ENCODE results near the gene PRRX2. TPM values are rescaled to one million over a fixed set of nuclear protein-coding genes. Genes with fewer than 3 reads are reported as not detected.
"Not testable (repeated sequence)": the region's sequence is repeated elsewhere in the genome, so short reads cannot be mapped to it uniquely, and the experiment has no call there.

Gene PRRX2
- total RNA-seq, 4 donors from 2014 or later: 2.9 to 10.6 (median 8.1) TPM

GRCh38 chr9:129745200-129745599, 79.8 kb downstream of the PRRX2 start:
- H3K27me3 ChIP-seq: no peaks in the 10 kb centered on the region
- H3K4me1 ChIP-seq: no peaks in the 10 kb centered on the region
- no peak overlapping the region for H3K4me3 ChIP-seq (replicated peaks in 1 of 3)
- 90 to 91% methylated on average over 7 of the region's 7 CpGs for WGBS, 2 donors
- H3K36me3 ChIP-seq: no peaks in the 10 kb centered on the region
- TF ChIP-seq POLR2A (IDR thresholded peaks at IDR 0.05) (no peak), CTCF (IDR thresholded peaks at IDR 0.05) (no peak)
- no peak overlapping the region for H3K27ac ChIP-seq
- H3K9me3 ChIP-seq: no peaks in the 10 kb centered on the region
- intact Hi-C loops (cut with DNase I): no loop called here
- DNase-seq: no peak

GRCh38 chr9:129746092-129746777, 80.8 kb downstream of the PRRX2 start:
- Histone ChIP-seq H3K27me3 (no peaks in the 10 kb centered on the region), H3K9me3 (no peaks in the 10 kb centered on the region), H3K27ac (no peak overlapping the region), H3K4me1 (no peaks in the 10 kb centered on the region), H3K4me3 (replicated peaks in 1 of 3) (no peak overlapping the region), H3K36me3 (no peaks in the 10 kb centered on the region)
- DNase-seq: no peak
- TF ChIP-seq CTCF (IDR thresholded peaks at IDR 0.05): no peak
- no peak for TF ChIP-seq POLR2A (IDR thresholded peaks at IDR 0.05)
- WGBS, 2 donors: 74 to 80% methylated on average over 9 of the region's 9 CpGs
- intact Hi-C loops (cut with DNase I): no loop called here

DNA sequence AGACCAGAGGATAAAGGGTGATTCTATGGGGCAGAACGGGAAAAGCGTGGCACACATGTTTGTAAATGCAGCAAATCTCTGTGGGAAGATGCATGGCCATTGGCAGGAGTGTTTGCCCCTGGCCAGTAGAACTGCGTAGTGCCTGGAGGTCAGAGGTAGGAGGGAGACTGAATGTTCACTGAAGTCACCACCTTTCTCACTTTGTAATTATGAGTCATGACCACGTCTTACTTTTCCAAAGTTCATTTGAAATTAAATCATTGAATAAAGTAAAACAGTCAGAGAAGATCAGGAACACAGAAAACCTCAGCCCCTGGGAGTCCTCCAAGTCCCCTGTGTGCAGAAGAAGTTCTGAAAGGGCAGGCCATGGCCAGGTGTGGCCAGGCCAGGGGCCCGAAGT, 82.8 kb downstream of the PRRX2 start:
- WGBS, 2 donors: 84 to 86% methylated on average over 5 of the region's 5 CpGs
- Histone ChIP-seq H3K27ac (no peak overlapping the region), H3K36me3 (no peaks in the 10 kb centered on the region), H3K27me3 (no peaks in the 10 kb centered on the region), H3K4me1 (peaks cover 12 to 16% of the 10 kb centered on the region in 2 donors), H3K9me3 (no peaks in the 10 kb centered on the region), H3K4me3 (replicated peaks in 1 of 3) (no peak overlapping the region)
- intact Hi-C loops (cut with DNase I): no loop called here
- no peak for TF ChIP-seq POLR2A (IDR thresholded peaks at IDR 0.05)
- no peak for TF ChIP-seq CTCF (IDR thresholded peaks at IDR 0.05)
- DNase-seq: no peak

DNA sequence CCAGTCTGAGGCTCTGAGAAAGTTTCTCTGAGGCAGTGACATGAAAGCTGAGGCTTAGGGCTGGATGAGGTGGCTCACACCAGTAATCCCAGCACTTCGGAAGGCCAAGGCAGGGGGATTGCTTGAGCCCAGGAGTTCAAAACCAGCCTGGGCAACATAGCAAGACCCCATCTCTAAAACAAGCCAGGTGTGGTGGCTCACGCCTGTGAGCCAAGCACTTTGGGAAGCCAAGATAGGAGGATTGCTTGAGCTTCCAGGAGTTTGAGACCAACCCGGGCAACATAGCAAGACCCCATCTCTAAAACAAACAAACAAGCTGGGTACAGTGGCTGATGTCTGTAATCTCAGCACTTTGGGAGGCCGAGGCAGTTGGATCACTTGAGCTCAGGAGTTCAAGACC, 83.6 kb downstream of the PRRX2 start:
- H3K36me3 ChIP-seq; intact Hi-C loops (cut with DNase I): not testable (repeated sequence)
- WGBS, 2 donors: 88 to 92% methylated on average over 4 of the region's 4 CpGs

GRCh38 chr9:129749575-129749974, 84.1 kb downstream of the PRRX2 start:
- Histone ChIP-seq H3K4me3 (replicated peaks in 1 of 3) (no peak overlapping the region), H3K27me3 (no peaks in the 10 kb centered on the region), H3K4me1 (peaks cover 12 to 18% of the 10 kb centered on the region in 2 donors), H3K36me3 (no peaks in the 10 kb centered on the region), H3K9me3 (no peaks in the 10 kb centered on the region), H3K27ac (no peak overlapping the region)
- TF ChIP-seq CTCF (IDR thresholded peaks at IDR 0.05) (no peak), POLR2A (IDR thresholded peaks at IDR 0.05) (no peak)
- no peak for DNase-seq
- intact Hi-C loops (cut with DNase I): no loop called here
- WGBS, 2 donors: 91 to 93% methylated on average over 6 of the region's 6 CpGs

More for the DNA sequence above, 83.6 kb downstream of the PRRX2 start:
- not testable (repeated sequence) for DNase-seq; H3K27me3 ChIP-seq; H3K9me3 ChIP-seq; H3K27ac ChIP-seq; H3K4me3 ChIP-seq (replicated peaks in 1 of 3)
- H3K4me1 ChIP-seq: peaks cover 12 to 18% of the 10 kb centered on the region in 2 donors
